Neutrophil (primary cell): ENCODE data around the gene HUS1B.

ENCODE experiments used
- H3K27ac ChIP-seq: fragments of 200-600 bp; sonication (generic); 2 replicates; pipeline ENCODE4 v1.5.1; 2016; ENCODE audit warnings: mild to moderate bottlenecking, moderate library complexity
- H3K27me3 ChIP-seq: fragments of 200-600 bp; sonication (generic); 2 replicates; pipeline ENCODE4 v1.6.0; 2016; ENCODE audit warnings: mild to moderate bottlenecking
- H3K36me3 ChIP-seq: fragments of 200-600 bp; sonication (generic); 2 replicates; pipeline ENCODE4 v1.5.1; 2017
- H3K4me1 ChIP-seq, 2 experiments: fragments of 200-600 bp in 1 of 2; sonication (generic) in 1 of 2; 1 replicate in 1 of 2; 2 replicates in 1 of 2; pipeline versions ENCODE4 v1.5.1 to v1.6.1; 2013 to 2016; ENCODE audit warnings: low read depth in 1 of 2, low read length in 1 of 2, mild to moderate bottlenecking in 1 of 2, moderate library complexity in 1 of 2; ENCODE audit not compliant: control insufficient read depth in 1 of 2, insufficient read depth in 1 of 2
- H3K4me3 ChIP-seq, 2 experiments: fragments of 200-600 bp in 1 of 2; sonication (generic) in 1 of 2; 1 replicate in 1 of 2; 2 replicates in 1 of 2; pipeline ENCODE4 v1.5.1; 2013 to 2016; ENCODE audit warnings: low read depth in 1 of 2, low read length in 1 of 2, mild to moderate bottlenecking in 1 of 2, moderate library complexity in 1 of 2
- H3K9me3 ChIP-seq: fragments of 200-600 bp; sonication (generic); 2 replicates; pipeline ENCODE4 v1.5.1; 2016
- CTCF ChIP-seq: fragments of 200-600 bp; sonication (generic); IDR thresholded peaks from 2 replicates; pipeline ENCODE4 v1.5.1; 2016; ENCODE audit warnings: antibody characterized with exemption

Gene HUS1B

GRCh38 chr6:659716-660581 is 3.0 kb upstream of the HUS1B start:
- Histone ChIP-seq H3K9me3 (no peaks in the 10 kb centered on the region), H3K27me3 (no peaks in the 10 kb centered on the region), H3K4me1 (no peaks in the 10 kb centered on the region), H3K27ac (no peak overlapping the region), H3K36me3 (peaks cover 9% of the 10 kb centered on the region), H3K4me3 (no peak overlapping the region)
- TF ChIP-seq CTCF, result no peak

- Histone ChIP-seq H3K27ac (no peak overlapping the region), H3K4me3 (no peak overlapping the region), H3K27me3 (no peaks in the 10 kb centered on the region), H3K9me3 (no peaks in the 10 kb centered on the region), H3K4me1 (no peaks in the 10 kb centered on the region), H3K36me3 (peaks cover 9% of the 10 kb centered on the region)
- TF ChIP-seq CTCF, result no peak
These were observed 1.3 kb upstream of the HUS1B start for GRCh38 chr6:658244-658643.

- no peak overlapping the region for H3K27ac ChIP-seq
- peaks cover 9% of the 10 kb centered on the region for H3K36me3 ChIP-seq
- no peaks in the 10 kb centered on the region for H3K9me3 ChIP-seq
- no peak overlapping the region for H3K4me3 ChIP-seq
- no peaks in the 10 kb centered on the region for H3K4me1 ChIP-seq
- H3K27me3 ChIP-seq, result no peaks in the 10 kb centered on the region
- no peak for TF ChIP-seq CTCF
These were observed 843 bp upstream of the HUS1B start for GRCh38 chr6:657743-658142.

GRCh38 chr6:654136-654535 is 2.8 kb downstream of the HUS1B start:
- Histone ChIP-seq H3K4me1 (no peaks in the 10 kb centered on the region), H3K4me3 (no peak overlapping the region), H3K27me3 (no peaks in the 10 kb centered on the region), H3K9me3 (no peaks in the 10 kb centered on the region), H3K36me3 (peaks cover 9% of the 10 kb centered on the region), H3K27ac (no peak overlapping the region)
- no peak for TF ChIP-seq CTCF

- TF ChIP-seq CTCF, result no peak
- no peak overlapping the region for H3K4me3 ChIP-seq
- H3K4me1 ChIP-seq, result no peaks in the 10 kb centered on the region
These were observed 4.0 kb downstream of the HUS1B start for GRCh38 chr6:652865-653264.

More at GRCh38 chr6:652865-653264, 4.0 kb downstream of the HUS1B start:
- peaks cover 9% of the 10 kb centered on the region for H3K36me3 ChIP-seq
- no peaks in the 10 kb centered on the region for H3K9me3 ChIP-seq
- no peaks in the 10 kb centered on the region for H3K27me3 ChIP-seq
- no peak overlapping the region for H3K27ac ChIP-seq
